Left ventricle myocardium superior (tissue), 1 donor: ENCODE data around the gene RHOG. TPM values are rescaled to one million over a fixed set of nuclear protein-coding genes. Genes with fewer than 3 reads are reported as not detected.
A peak's percentile ranks its signal among the peaks of the same experiment; 100 is the strongest.
"Not testable (repeated sequence)": the region's sequence is repeated elsewhere in the genome, so short reads cannot be mapped to it uniquely, and the experiment has no call there.

Experiments used
- ATAC-seq: fragments of 200-7000 bp; cut with Tn5 transposase; one replicate; pipeline ENCODE4 v1.9.1; 2020; ENCODE audit warnings: mild to moderate bottlenecking, moderate library complexity
- DNase-seq: peaks from one replicate; pipeline ENCODE4 v3.0.0-alpha.2; 2020
- intact Hi-C: fragments of 100-400 bp; cut with micrococcal nuclease; formaldehyde crosslinking; loops from one replicate; pipeline ENCODE4 v1.11.0; 2022
- total RNA-seq: library from RNA; stranded (reverse); fragmentation: NEBNext Ultra II Directional; extraction: Animal tissue kit (Norgen Biotek cat#: 25700); gene quantifications from one replicate; pipeline ENCODE4 v1.2.1, GENCODE V29; 2021
- donor health status: DM: no; HTN: yes; CAD: no; lungs with severe emphysema.

RHOG gene
- total RNA-seq, 1 donor from 2014 or later: 18.6 TPM

DNA sequence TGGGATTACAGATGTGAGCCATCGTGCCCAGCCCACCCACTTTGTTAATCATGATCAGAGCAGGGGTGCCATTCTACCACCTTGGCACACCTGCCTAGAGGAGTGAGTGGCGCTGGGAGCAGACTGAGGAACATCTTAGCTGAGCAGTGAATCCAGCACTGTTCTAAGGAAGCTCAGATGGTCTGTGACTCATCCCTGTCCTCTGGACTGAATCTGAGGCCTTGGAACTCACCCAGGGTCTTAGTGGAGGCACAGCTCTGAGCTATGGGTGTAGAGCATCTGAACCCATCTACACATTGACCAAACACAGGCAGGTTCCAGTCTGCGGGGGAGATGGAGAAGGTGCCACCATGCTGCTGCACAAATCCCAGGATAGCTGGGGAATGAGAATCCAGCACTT, 17.5 kb downstream of the RHOG start:
- DNase-seq (no peak), ATAC-seq (peak; percentile 14)
- intact Hi-C loops: no loop called here

DNA sequence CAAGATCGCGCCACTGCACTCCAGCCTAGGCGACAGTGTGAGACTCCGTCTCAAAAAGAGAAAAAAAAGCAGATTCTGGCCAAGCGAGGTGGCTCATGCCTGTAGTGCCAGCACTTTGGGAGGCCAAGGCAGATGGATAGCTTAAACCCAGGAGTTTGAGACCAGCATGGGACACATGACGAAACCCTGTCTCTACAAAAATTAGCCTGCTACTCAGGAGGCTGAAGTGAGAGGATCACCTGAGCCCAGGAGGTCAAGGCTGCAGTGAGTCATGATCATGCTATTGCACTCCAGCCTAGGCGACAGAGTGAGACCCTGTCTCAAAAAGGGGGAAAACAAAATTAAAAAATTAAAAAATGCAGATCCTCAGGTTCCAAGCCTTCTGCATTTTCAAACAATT, 18.4 kb downstream of the RHOG start:
- DNase-seq: no peak
- ATAC-seq: no peak
- intact Hi-C loops: no loop called here

DNA sequence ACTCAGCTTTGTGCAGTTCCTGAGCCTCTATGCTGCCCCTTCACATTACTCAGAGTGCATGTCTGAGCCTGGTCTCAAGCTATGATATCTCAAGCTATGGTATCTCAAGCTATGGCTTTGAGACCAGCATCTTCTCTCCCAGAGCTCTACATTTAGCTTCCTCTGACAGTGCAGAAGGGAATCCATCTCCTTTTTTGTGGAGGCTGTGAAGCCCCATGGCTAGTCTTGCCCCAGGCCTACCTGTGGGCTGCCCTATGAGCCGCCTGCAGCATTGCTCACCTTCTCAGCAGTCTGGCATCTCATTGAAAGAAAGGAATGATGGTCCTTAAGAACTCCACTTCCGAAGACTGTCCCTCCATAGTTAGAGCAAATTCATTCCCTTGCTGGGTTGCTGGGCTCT, 19.8 kb downstream of the RHOG start:
- intact Hi-C loops: no loop called here
- ATAC-seq (no peak), DNase-seq (no peak)

DNA sequence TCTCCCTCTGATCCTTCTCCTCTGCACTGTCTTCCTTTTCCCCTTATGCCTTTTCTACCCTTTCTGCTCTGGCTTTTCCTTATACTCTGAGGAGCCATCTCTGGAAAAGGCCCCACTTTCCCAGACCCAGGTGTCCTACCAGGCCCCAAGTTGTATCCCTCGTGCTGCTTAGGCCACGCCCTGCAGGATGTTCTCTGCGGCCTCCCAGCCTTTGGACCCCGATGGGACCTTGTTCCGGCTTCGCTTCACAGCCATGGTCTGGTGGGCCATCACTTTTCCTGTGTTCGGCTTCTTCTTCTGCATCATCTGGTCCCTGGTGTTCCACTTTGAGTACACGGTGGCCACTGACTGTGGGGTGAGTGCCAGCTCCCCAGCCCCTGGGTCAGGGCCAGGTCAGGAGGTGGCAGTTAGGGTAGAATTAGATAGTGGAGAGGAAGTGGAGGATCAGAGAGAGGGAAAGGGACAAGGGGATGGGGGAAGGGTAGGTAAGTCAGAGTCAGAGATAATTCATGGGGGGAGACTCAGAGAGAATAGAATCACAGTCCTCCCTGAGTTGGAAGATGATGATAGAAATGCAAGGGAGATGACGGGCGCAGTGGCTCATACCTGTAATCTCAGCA, 23.5 kb downstream of the RHOG start:
- intact Hi-C loops: no loop called here
- ATAC-seq: peak; percentile 34
- no peak for DNase-seq

DNA sequence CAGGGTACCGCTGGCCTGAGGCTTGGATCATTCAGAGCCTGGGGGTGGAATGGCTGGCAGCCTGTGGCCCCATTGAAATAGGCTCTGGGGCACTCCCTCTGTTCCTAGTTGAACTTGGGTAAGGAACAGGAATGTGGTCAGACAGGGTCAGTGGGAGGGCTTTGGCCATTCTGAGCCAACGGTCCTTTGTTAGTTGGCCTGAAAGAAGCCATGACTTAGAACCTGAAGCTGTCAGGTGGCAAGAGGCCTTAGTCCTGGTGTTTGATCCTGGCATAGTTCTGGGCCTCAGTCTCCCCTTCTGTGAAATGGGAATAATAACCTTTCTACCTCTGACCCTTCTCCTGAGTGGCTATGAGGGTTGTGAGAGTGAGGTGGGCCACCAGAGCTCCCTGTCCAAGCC, 24.1 kb downstream of the RHOG start:
- intact Hi-C loops: no loop called here
- ATAC-seq: no peak
- DNase-seq: no peak

DNA sequence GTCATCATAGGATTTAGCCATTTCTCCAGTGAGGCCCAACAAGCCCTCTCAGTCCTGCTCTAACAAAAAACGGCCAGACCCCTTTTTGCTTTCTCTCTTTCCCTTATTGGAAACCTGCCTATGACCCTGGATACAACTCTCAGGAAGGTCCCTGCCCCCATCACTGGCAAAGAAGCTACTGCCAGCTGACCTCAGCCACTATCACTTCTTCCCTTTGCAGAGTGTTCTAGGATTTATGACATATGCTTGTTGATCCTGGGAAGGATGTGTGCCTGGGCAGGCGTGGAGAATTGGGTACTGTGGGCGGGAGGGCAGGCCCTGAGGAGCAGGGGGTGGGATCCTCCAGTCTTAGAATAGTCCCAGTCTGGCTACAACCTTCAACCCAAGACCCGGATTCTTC, 24.9 kb downstream of the RHOG start:
- DNase-seq (no peak), ATAC-seq (peak; percentile 77)
- intact Hi-C loops: no loop called here

DNA sequence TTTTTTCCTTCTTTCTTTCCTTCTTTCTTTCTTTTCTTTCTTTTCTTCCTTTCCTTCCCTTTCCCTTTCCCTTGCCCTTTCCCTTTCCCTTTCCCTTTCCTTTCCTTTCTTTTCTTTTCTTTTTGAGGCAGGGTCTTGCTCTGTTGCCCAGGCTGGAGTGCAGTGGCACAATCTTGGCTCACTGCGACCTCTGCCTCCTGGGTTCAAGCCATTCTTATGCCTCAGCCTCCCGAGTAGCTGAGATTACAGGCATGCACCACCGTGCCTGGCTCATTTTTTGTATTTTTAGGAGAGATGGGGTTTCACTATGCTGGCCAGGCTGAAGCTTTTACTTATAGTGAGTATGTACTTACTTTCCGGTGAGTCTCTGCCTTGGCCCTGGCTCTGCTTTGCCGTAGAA, 25.9 kb downstream of the RHOG start:
- ATAC-seq: not testable (repeated sequence)

DNA sequence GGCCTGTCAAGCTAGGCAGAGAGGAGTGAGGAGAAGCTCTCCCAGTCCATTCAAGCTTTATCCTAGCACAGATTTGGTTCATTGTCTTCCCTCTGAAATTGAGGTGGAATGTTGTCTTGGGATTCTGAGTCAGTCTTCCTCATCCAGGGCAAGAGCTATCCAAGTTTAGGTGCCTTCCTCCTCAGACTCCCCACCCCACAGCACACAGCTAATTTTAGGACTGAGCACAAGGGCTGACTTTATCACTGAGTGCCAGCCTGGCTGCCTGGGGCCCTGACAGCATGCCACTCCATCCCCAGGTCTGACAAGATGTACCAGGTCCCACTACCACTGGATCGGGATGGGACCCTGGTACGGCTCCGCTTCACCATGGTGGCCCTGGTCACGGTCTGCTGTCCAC, 29.8 kb downstream of the RHOG start:
- peak; percentile 73 for ATAC-seq
- intact Hi-C loops: no loop called here

More for the DNA sequence above, 25.9 kb downstream of the RHOG start:
- intact Hi-C loops, DNase-seq: not testable (repeated sequence)

DNA sequence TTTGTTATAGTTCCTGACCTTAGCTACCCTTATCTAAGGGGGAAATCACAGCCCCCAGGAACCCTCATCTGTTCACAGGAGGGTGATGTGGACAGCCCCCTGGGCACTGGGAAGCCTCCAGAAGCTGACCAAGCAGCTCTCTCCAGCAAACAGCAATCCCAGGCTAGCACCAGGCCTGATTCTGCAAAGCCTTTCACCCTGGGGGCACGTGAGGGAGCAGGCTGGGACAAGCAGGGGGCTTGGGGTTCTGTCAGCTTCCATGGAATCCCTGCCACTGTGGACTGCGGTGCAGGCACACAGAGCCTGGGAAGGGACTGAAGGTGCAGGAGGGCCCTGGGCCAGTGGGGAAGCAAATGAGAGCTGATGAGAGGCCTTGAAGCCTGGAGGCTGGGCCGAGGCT, 30.3 kb downstream of the RHOG start:
- peak; percentile 1 for ATAC-seq
- intact Hi-C loops: no loop called here
- DNase-seq: no peak

More for the DNA sequence above, 29.8 kb downstream of the RHOG start:
- peak; percentile 58 for DNase-seq

DNA sequence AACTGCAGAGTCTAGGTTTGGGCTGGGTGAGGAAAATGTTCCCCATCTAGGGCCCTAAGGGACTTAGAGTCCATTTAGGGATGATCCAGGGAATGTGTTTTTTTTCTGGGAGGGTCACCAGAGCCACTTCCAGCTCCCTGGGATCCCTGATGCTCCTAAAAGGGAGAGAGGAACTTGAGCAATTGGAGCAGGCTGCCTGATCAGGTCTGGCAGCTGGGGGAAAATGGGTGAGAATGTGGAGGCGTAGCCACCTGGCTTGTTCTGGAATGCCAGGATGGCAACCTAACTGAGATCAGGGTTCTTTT, 31.2 kb downstream of the RHOG start:
- no peak for DNase-seq
- no peak for ATAC-seq
- intact Hi-C loops: no loop called here

DNA sequence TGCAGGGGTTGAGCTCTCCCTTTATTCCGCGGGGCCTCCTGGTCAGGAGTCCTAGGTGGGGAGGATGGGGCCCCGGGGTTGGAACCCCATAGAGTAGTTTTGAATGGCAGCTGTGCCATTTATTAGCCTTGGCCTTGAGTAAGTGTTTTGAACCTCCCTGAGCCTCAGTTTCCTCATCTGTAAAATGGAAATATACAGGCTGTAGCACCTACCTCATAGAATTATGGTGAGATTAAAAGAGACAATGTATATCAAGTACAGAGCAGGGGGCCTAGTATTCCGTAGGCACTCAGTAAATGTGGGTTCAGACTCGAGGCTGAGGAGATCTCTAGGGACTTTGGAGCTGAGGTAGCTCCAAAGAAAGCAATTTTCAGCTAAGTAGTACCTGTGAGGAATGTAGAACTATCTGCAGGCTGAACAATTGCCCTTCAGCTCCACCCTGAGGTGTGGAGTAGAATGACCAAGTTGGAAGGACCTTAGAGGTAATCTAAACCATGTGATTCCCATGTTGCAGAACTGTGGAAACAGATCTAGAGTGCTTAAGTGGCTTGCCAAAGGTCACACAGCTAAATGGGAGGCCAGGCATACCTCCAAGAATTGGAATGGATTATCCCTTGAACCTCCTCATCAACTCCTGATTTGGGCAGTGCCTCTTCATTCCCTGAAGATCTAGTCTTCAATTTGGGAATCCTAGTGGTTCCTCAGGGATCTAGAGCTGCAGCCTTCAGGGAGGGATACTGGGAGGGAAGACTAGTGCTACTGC, 31.7 kb downstream of the RHOG start:
- DNase-seq (no peak), ATAC-seq (peak; percentile 65)
- intact Hi-C loops: no loop called here

DNA sequence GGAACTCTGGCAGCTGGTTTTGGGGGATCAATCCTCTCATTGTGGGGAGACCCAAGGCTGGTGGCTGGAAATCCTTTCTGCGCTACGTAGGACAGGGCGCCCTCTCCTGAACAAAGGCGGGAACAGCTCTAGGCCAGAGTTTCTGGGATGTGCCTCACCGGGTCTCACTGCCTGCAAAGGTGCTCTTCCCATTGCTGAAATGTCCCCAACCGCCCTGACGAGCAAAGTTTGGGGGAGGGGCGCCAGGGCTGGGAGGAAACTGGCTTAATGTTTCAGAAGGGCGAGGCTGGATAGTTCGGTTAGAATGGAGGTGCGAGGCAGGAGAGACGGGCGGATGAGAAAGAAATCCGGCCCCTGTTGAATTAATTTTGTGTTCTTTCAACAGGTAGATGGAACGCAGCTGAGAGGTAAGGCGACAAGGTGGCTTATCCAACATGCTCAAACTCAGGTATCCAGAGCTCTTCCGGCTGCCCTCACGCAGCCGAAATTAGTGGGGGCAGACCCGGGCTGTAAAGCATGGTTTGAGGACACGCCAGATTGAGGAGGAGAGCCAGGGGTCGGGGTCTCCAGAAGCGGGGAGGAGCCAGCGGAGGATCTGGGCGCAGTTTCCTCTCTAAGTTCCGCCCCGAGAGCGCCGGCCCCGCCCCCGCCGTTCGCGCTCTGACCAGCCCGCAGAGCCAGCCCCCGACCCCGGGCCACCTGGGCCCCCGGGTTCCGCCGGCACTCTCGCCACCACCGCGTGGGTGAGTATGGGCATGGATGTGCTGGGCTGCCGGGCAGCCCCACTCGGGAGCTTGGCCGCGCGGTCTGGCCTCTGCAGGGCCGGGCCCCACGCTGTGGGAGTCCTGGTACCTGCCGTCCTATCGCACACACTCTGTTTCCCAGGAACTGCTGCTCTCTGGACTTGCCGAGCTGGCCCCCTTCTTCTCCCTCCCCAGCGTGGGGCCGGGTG, 32.6 kb downstream of the RHOG start, which contains the start of gene PGAP2:
PGAP2 (plus strand) TSS at position 652 of the 952 bp plus-strand sequence. CDS start 2,700 bp downstream, outside the sequence.
- ATAC-seq (peak; percentile 76), DNase-seq (peak; percentile 84)
- intact Hi-C loops: no loop called here

DNA sequence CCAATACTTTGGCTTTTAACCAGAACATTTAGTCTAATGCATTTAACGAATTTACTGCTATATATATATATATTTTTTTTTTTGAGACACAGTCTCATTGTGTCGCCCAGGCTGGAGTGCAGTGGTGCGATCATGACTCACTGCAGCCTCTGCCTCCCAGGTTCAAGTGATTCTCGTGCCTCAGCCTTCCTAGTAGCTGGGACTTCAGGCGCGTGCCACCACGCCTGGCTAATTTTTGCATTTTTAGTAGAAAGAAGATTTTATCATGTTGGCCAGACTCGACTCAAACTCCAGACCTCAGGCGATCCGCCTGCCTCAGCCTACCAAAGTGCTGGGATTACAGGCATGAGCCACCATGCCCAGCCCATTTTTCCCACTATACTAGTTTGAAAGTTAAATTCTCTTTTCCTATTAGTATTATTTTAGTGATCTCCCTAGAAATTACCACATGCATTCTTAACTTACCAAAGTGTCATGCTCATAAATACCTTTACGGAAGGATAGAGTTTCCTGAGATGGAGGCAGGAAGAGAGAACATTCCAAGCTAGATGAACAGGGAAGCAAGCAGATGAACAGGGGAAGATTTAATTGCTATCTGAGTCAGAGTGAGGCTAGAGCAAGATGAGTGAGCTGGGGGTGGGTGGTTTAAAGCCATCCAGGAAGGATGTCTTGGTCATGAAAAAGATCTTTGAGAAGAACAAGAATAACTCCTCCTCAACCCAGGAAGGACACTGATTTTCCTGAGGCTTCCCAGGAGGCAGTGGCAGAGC, 36.8 kb downstream of the RHOG start:
- no peak for DNase-seq
- intact Hi-C loops: no loop called here
- no peak for ATAC-seq

DNA sequence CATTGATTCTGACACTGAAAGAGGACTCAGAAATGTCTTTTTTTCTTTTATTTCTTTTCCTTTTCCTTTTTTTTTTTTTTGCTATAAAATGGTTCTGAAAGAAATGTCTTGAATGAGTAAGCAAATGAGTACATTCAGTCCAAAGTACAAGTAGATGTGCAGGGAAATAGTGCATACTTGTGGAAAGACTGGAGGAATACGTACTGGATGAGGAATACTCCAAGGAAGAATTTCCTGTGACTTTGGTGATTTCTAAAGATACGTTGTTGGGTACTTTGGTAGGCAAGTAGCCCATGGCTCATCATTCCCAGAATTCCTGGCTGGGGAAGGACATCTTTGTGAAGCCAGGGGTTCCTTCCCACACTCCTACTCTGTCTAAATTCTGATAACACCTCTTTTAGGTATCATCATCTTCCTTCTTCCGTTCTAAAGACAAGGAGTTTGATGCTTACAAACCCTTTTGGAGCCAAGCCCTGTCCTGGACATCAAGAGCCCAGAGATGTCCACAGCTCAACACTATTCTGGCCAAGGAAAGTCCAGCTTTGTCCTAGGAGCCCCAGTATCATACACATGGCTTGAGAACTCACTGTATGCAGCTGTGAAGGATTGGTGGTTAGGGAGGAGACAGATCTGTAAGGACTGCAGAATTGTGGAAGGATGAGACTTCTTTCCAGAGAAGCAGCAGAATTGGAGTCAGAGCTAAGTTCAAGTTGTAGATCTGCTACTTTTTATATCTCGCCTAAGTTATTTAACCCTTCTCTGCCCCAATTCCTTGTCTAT, 38.6 kb downstream of the RHOG start:
- ATAC-seq: no peak
- intact Hi-C loops: no loop called here
- no peak for DNase-seq

DNA sequence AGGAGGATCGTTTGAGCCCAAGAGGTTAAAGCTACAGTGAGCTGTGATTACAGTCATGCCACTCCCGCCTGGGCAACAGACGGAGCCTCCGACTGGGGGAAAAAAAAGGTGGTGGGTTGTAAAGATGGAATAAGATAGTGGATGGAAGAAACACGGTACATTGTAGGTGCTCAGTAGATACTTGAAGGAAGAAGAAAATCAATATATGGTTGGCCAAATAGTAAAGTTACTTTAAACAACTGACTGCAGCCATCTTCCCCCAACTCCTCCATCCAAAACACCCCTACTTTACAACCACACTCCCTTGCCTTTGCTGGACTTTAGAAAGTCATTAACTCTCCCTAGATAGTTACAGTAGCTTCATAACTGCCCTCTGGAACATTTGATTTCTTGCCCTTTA, 40.9 kb downstream of the RHOG start:
- intact Hi-C loops: no loop called here
- ATAC-seq (no peak), DNase-seq (no peak)

DNA sequence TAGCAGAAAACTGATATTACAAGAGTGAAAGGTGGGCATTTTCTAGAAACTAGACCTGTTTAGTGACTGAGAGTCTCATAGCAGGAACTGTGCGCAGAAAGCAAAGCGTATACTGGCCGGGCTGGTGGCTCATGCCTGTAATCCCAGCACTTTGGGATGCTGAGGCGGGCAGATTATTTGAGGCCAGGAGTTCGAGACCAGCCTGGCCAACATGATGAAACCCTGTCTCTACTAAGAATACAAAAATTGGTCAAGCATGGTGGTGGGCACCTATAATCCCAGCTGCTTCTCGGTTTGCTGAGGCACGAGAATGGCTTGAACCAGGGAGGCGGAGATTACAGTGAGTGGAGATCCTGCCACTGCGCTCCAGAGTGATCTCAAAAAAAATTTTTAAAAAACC, 41.6 kb downstream of the RHOG start:
- DNase-seq: no peak
- intact Hi-C loops: no loop called here
- no peak for ATAC-seq

DNA sequence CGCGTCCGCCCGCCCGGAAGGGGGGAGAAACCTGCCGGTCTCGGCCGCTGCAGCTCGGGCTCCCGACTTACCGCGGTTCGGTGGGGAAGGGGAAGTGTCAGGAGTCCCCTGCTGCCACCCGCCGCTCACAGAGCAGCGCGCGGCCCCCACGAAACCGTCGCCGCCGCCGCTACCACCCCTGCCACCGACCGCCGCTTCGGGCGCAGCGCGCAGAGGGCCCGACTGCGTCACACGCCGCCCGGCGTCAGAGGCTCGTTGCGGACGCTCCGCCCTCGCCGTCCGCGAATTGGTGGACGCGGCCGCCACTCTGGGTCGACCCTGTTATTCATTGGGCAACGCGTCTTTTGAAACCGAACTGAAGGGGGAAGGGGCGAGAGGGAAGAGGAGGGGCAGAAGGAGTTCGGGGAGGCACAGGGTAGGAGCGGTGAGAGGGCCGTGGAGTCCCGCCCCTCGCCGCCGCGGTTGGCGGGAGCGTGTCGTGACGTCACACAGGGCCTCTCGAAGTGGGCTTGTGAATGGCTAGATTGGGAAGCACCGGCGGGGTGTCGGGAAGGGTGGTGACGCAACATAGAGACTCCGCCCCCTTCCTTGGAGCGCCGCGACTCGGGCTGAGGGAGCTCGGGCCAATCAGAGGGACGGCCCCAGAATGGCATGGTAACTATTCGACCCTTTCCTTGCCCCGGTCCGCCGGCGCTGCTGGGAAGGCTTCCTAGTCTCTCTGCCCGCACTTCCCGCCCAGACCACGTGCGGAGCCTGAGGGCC, 43.2 kb downstream of the RHOG start, which contains the start of gene NUP98:
NUP98 (minus strand) TSS at position 226 of the 762 bp plus-strand sequence. CDS start 15,437 bp downstream, outside the sequence.
- intact Hi-C loops: no loop called here
- ATAC-seq (peak; percentile 95), DNase-seq (peak; percentile 100)
